ENCODE data around the gene CA10.

DNA sequence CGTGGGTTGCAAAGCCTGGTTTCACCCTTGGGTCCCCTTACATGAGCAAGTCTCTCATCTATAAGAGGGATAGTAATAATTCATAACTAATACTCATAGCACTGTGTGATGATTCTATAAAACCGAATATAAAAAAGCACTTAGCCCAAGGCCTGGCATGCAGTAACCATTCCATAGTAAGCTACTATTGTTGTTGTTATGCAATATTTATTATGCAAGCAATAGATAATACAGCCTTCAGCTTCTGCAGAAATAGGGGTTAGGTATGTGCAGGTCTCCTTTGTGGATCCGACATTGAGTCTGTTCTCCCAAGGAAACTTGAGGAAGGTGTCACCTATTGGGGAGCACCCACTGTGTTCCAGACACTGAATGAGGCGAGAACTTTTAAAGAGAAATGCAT is 497.1 kb downstream of the CA10 start:
- TF ChIP-seq, protein P1, sequence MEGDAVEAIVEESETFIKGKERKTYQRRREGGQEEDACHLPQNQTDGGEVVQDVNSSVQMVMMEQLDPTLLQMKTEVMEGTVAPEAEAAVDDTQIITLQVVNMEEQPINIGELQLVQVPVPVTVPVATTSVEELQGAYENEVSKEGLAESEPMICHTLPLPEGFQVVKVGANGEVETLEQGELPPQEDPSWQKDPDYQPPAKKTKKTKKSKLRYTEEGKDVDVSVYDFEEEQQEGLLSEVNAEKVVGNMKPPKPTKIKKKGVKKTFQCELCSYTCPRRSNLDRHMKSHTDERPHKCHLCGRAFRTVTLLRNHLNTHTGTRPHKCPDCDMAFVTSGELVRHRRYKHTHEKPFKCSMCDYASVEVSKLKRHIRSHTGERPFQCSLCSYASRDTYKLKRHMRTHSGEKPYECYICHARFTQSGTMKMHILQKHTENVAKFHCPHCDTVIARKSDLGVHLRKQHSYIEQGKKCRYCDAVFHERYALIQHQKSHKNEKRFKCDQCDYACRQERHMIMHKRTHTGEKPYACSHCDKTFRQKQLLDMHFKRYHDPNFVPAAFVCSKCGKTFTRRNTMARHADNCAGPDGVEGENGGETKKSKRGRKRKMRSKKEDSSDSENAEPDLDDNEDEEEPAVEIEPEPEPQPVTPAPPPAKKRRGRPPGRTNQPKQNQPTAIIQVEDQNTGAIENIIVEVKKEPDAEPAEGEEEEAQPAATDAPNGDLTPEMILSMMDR (IDR thresholded peaks at IDR 0.05): no peak
- no peak for TF ChIP-seq EZH2 (IDR thresholded peaks at IDR 0.05; ENCODE audit: borderline replicate concordance, insufficient read depth, low read depth, low read length, poor library complexity, severe bottlenecking)
